ENCODE results near the gene SLMAP. TPM values are rescaled to one million over a fixed set of nuclear protein-coding genes. Genes with fewer than 3 reads are reported as not detected.

The SLMAP gene
- total RNA-seq, 1 donor from 2014 or later, result 37.8 TPM

Other genes with a start within 250 kb of the SLMAP start
- gene DNAH12, start 212.0 kb upstream of the SLMAP start, total RNA-seq, result 0.12 and 0.92 TPM in 2 replicates
- 14.2 and 18.6 TPM in 2 replicates for gene PDE12, start 200.0 kb upstream of the SLMAP start, total RNA-seq
- gene ARF4, start 159.0 kb upstream of the SLMAP start, total RNA-seq, result 209 and 230 TPM in 2 replicates
- gene DENND6A, start 63.2 kb upstream of the SLMAP start, total RNA-seq, result 16.3 and 36.6 TPM in 2 replicates

Measured in glomerular endothelial cell (primary cell).